ENCODE results near the gene DPM3. TPM values are rescaled to one million over a fixed set of nuclear protein-coding genes. Genes with fewer than 3 reads are reported as not detected.

DPM3 gene
- total RNA-seq, 6 experiments from 2014 or later, result 66.2 to 110 (median 86.2) TPM

DNA sequence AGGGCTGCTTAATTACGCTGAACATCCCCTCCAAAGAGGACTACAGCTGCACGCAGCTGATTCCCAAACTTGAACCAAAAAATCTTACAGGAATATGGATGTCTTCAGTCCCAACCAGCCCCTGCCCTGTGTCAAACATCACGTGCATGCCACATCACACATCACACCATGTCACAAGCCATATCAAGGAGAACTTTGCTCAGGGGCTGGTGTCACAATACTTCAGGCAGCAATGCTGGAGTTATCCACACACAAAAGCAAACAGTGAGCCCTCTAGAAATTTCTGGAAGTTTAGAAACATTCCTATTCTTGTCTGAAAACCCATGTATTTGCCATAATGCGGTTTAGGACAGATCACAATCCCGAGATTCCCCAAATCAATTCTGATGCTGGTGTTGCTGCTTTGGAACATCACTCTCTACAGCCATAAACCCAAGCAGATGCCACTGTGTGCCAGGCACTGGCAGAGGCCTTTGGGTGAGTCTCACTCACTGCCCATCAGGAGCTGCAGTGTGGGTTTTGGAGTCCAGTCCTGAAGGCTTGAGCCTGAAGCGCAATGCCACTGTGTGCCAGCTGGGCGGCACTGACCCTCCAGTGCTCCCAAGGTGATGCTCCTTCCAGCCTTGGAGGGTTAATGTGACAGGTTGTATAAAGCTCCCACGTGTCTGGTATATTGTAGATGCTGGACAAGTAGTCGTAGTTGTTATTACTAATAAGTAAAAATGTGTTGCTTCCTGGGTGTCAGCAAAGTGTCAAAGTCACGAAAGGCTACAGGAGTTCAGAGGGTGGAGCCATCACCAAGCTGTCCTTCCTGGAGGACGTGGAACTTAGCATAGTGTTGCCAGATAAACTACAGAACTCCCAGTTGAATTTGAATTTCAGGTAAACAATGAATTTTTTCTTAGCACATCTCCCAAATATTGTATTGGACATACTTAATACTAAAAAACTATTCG is 32.7 kb downstream of the DPM3 start:
- no peaks in the 10 kb centered on the region for H3K36me3 Mint-ChIP-seq (ENCODE audit: low read depth)
- no peaks in the 10 kb centered on the region for H3K9me3 Mint-ChIP-seq
- TF ChIP-seq, protein P1, sequence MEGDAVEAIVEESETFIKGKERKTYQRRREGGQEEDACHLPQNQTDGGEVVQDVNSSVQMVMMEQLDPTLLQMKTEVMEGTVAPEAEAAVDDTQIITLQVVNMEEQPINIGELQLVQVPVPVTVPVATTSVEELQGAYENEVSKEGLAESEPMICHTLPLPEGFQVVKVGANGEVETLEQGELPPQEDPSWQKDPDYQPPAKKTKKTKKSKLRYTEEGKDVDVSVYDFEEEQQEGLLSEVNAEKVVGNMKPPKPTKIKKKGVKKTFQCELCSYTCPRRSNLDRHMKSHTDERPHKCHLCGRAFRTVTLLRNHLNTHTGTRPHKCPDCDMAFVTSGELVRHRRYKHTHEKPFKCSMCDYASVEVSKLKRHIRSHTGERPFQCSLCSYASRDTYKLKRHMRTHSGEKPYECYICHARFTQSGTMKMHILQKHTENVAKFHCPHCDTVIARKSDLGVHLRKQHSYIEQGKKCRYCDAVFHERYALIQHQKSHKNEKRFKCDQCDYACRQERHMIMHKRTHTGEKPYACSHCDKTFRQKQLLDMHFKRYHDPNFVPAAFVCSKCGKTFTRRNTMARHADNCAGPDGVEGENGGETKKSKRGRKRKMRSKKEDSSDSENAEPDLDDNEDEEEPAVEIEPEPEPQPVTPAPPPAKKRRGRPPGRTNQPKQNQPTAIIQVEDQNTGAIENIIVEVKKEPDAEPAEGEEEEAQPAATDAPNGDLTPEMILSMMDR (IDR thresholded peaks at IDR 0.05), result no peak
- no peaks in the 10 kb centered on the region for H3K4me1 Mint-ChIP-seq (ENCODE audit: low read depth)
- H3K4me3 Mint-ChIP-seq, result no peak overlapping the region
- no peak for DNase-seq
- peaks cover 57% of the 10 kb centered on the region for H3K27me3 Mint-ChIP-seq (ENCODE audit: insufficient read depth)
- H3K27ac Mint-ChIP-seq, result no peak overlapping the region

DNA sequence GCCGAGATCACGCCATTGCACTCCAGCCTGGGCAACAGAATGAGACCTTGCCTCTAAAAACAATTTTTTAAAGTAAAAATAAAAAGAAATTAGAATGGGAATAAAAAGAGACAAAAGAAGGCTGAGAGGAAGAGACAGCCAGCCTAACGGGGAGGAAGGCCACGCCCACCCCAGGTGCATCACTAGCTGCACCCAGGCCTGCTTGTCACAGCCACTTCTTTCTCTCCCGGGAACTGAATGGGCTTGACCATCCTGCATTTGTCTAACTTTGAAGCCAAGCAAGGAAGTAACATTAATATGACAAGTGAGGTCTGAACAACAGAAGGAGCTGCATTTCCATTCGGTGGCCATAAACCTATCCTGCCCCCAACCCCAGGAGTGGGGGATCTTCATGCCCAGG is 33.5 kb downstream of the DPM3 start:
- Mint-ChIP-seq H3K4me3 (no peak overlapping the region), H3K27ac (no peak overlapping the region), H3K4me1 (ENCODE audit: low read depth) (no peaks in the 10 kb centered on the region), H3K36me3 (ENCODE audit: low read depth) (no peaks in the 10 kb centered on the region), H3K27me3 (ENCODE audit: insufficient read depth) (peaks cover 57% of the 10 kb centered on the region), H3K9me3 (no peaks in the 10 kb centered on the region)
- TF ChIP-seq, protein P1 (IDR thresholded peaks at IDR 0.05), result no peak
- no peak for DNase-seq

DNA sequence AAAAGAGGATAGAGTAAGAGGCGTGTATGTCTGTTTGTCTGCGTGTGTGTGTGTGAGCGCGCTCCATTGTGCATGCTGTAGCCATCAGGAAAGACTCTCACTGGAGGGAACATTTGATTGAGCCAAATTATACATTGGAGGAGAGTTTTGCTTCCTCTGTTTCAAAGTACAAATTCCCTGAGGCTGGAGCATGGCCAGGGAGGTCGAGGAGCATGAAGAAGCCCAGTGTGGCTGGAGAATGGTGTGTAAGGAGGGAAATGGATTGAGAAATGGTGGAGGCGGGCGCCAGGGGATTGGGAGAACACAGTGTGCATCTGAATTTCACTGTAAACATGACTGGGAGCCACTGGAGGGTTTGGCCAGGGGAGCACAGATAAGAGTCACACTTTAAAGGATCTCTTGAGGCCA is 34.7 kb downstream of the DPM3 start:
- H3K27me3 Mint-ChIP-seq (ENCODE audit: insufficient read depth), result peaks cover 53% of the 10 kb centered on the region
- DNase-seq, result no peak

DNA sequence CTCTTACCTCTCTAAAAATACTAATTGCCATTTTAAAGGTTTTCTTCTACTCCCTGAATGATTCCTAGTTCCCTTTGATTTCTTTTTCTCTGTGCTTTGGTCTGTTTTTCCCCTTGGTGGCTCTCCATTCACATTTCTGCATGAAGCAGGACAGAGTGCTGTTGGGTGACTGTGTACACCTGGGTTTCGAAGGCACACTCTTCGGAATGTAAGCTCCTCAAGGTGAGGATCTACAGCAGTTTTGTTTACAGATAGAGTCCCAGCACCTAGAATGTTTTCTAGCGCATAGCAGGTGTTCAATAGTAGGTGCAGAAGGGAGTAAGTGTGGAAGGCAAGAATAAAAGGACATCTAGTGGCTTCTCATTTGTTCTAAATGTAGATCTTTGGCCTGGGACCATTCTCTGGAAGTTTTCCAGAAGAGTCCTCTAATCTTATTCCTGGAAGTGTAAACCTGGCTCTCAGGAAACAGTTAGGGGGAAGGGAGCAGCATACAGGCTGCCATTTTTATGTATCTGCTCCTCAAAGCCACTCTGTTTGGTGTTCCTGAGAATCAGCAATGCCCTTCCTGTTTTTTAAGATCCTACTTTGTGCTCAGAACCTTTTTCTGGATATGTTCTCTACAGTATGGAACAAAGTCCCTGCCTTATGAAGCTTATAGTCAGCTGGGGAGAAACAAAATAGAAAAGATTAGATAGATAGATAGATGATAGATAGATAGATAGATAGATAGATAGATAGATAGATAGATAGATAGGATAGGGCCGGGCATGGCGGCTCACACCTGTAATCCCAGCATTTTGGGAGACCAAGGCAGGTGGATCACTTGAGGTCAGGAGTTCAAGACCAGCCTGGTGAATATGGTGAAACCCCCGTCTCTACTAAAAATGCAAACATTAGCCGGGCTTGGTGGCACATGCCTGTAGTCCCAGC is 35.5 kb downstream of the DPM3 start:
- H3K27me3 Mint-ChIP-seq (ENCODE audit: insufficient read depth), result peaks cover 53% of the 10 kb centered on the region
- H3K27ac Mint-ChIP-seq, result no peak overlapping the region
- TF ChIP-seq, protein P1 (IDR thresholded peaks at IDR 0.05), result no peak
- no peak for DNase-seq
- H3K36me3 Mint-ChIP-seq (ENCODE audit: low read depth), result no peaks in the 10 kb centered on the region
- H3K4me3 Mint-ChIP-seq, result no peak overlapping the region
- H3K9me3 Mint-ChIP-seq, result no peaks in the 10 kb centered on the region
- H3K4me1 Mint-ChIP-seq (ENCODE audit: low read depth), result no peaks in the 10 kb centered on the region

More for the DNA sequence above, 34.7 kb downstream of the DPM3 start:
- no peak overlapping the region for H3K4me3 Mint-ChIP-seq
- no peaks in the 10 kb centered on the region for H3K4me1 Mint-ChIP-seq (ENCODE audit: low read depth)
- no peaks in the 10 kb centered on the region for H3K36me3 Mint-ChIP-seq (ENCODE audit: low read depth)
- TF ChIP-seq, protein P1 (IDR thresholded peaks at IDR 0.05), result no peak
- H3K9me3 Mint-ChIP-seq, result no peaks in the 10 kb centered on the region
- H3K27ac Mint-ChIP-seq, result no peak overlapping the region

DNA sequence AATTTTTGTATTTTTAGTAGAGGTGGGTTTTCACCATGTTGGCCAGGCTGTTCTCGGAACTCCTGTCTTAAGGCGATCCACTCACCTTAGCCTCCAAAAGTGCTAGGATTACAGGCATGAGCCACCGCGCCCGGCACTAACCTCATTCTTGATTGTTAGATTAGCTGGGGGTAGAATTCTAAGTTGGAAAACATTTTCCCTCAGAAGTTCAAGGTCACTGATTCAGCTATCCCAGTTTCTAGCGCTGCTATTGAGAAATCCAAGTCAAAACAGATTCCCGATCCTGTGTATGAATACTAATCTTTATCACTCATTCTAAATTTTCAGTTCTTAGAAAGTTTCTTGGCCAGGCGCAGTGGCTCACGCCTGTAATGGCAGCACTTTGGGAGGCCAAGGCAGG is 37.0 kb downstream of the DPM3 start:
- Mint-ChIP-seq H3K36me3 (ENCODE audit: low read depth) (no peaks in the 10 kb centered on the region), H3K4me3 (no peak overlapping the region), H3K4me1 (ENCODE audit: low read depth) (no peaks in the 10 kb centered on the region), H3K27ac (no peak overlapping the region), H3K9me3 (no peaks in the 10 kb centered on the region), H3K27me3 (ENCODE audit: insufficient read depth) (peaks cover 46% of the 10 kb centered on the region)
- DNase-seq, result no peak
- TF ChIP-seq, protein P1 (IDR thresholded peaks at IDR 0.05), result no peak

All from HFFc6 (cell line).